ENCODE results near the gene PPP1R9B.

PPP1R9B gene

DNA sequence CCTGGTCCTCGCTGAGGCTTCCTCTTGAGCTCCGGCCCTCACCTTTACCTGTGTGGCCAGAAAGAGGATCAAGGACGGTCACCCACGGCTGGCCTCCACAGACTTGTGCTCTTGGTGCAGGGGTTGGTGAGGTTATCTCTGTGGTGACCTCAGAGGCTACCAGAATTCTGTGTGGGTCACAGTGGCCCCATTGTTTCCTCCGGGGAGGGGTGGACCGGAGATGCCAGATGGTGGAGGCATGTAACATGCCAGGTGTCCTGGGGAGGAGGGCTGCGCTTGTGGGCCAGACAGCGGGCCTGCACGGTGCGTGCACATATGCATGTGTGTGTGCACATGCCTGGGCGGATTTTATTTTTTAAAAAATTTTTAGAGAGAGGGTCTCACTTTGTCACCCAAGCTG lies 21.7 kb upstream of the PPP1R9B start:
- H3K4me3 ChIP-seq (replicated peaks; ENCODE audit: low read depth, low read length), result no peak overlapping the region
- DNase-seq (ENCODE audit: low read depth), result no peak
- TF ChIP-seq, protein P1, sequence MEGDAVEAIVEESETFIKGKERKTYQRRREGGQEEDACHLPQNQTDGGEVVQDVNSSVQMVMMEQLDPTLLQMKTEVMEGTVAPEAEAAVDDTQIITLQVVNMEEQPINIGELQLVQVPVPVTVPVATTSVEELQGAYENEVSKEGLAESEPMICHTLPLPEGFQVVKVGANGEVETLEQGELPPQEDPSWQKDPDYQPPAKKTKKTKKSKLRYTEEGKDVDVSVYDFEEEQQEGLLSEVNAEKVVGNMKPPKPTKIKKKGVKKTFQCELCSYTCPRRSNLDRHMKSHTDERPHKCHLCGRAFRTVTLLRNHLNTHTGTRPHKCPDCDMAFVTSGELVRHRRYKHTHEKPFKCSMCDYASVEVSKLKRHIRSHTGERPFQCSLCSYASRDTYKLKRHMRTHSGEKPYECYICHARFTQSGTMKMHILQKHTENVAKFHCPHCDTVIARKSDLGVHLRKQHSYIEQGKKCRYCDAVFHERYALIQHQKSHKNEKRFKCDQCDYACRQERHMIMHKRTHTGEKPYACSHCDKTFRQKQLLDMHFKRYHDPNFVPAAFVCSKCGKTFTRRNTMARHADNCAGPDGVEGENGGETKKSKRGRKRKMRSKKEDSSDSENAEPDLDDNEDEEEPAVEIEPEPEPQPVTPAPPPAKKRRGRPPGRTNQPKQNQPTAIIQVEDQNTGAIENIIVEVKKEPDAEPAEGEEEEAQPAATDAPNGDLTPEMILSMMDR (IDR thresholded peaks at IDR 0.05; ENCODE audit: low read length, missing control alignments), result no peak

DNA sequence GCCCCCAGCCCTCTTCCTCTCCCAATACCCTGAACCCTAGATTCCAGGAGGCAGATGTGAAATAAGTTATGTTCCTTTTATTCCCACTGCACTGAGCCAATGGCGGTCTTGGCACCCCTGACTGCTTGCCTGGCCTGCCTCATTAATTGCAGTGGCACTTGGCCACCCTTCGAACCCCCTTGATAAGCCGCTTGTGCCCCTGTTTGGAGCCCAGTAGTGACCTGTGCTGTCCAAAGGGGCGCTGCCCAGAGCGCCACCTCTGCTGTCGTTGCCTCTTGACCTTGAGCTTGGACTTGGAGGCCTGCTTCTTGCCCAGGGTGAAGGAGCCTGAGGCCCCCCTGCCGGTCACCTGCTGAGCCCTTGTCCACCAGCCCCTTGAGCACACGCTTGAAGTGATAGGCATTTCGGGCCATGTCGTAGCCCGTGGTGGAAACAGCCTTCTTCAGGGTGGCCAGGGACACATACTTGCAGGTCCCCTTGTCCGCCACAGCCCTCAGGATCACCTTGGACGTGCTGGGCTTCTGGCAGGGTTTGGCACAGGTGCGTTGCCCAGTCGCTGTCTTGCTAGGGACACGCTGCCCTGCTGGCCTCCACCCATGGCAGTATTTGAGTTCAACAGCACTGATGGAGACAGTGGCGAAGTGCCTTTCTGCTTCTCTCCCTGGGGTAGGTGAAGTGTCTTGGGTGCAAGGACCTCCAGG lies 21.0 kb upstream of the PPP1R9B start:
- TF ChIP-seq, protein P1 (IDR thresholded peaks at IDR 0.05; ENCODE audit: low read length, missing control alignments), result no peak

DNA sequence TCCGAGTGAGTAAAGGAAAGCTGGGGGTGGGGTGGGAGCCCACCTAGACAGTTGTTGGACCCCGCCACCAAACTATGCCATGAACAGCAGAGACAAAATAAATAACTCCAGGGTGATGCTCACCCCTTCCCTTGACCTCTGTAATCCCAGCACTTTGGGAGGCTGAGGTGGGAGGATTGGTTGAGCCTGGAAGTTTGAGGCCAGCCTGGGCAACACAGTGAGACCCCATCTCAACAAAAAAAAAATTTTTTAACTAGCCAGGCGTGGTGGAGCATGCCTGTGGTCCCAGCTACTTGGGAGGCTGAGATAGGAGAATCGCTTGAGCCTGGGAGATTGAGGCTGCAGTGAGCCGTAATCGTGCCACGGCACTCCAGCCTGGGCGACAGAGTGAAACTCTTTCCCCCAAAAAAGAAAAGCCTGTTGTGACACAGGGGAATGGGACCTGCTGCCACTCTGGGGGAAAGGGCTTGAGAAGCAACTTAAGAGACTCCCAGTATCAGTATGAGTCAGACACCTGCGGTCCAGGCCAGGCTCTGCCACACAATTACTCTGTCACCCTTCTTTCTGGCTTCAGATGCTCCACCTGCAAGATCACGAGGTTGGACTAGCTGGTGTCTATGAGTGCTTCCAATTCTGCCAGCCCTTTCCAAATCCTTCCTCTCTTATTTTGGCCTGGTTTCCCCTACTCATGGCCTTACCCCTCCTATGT lies 20.3 kb upstream of the PPP1R9B start:
- no peak overlapping the region for H3K4me3 ChIP-seq (replicated peaks; ENCODE audit: low read depth, low read length)
- TF ChIP-seq, protein P1 (IDR thresholded peaks at IDR 0.05; ENCODE audit: low read length, missing control alignments), result no peak
- DNase-seq (ENCODE audit: low read depth), result no peak

More for the DNA sequence above, 21.0 kb upstream of the PPP1R9B start:
- DNase-seq (ENCODE audit: low read depth), result no peak
- H3K4me3 ChIP-seq (replicated peaks; ENCODE audit: low read depth, low read length), result no peak overlapping the region

DNA sequence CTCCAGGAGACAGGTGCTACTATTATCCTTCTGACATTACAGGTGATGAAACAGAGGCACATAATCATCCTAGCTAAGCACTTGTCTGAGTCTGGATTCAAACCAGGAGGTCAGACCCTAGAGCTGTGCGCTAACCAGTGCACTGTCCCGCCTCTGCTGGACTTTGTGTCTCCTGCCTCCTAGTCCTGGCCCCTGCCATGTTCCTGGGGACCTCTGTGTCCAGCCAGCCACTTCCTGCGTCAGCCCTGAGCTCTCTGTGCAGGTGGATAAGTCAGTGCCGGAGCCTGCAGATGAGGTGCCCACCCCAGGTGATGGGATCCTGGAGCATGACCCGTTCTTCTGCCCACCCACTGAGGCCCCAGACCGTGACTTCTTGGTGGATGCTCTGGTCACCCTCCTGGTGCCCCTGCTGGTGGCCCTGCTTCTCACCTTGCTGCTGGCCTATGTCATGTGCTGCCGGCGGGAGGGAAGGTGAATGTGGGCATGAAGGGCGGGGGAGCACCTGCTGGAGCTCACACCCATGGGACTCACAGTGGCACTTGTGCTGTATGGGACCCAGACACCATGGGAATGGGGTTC lies 19.5 kb upstream of the PPP1R9B start:
- DNase-seq (ENCODE audit: low read depth), result no peak
- TF ChIP-seq, protein P1 (IDR thresholded peaks at IDR 0.05; ENCODE audit: low read length, missing control alignments), result no peak

DNA sequence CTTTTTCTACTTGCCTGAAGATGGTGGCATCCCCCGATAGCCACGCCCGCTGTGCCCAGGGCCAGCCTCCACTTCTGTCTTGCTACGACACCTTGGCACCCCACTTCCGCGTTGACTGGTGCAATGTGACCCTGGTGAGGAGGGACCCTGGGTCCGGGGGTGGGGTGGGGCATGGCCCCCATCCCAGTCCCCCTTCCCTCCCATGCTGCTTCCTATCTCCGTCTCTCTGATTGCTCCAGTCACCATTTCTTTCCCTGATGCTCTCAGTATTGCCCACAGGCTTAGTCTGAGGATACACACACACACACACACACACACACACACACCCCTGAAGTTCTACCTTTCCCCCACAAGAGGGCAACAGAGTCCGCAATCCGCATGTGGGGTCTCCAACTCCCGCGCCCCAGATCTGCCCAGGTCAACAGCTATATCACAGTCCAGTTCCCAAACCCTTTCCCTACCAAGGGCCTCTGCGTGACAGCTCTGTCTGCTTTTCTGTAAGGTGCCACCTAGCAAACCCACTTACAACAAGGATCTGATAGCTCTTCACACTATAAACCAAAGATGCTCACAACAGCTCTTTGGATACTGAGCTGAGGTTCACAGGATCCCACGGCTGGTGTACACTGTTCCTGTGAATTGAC lies 18.8 kb upstream of the PPP1R9B start:
- peak; percentile 76 for DNase-seq (ENCODE audit: low read depth)
- TF ChIP-seq, protein P1 (IDR thresholded peaks at IDR 0.05; ENCODE audit: low read length, missing control alignments), result peak; percentile 84
- H3K4me3 ChIP-seq (replicated peaks; ENCODE audit: low read depth, low read length), result no peak overlapping the region

More for the DNA sequence above, 19.5 kb upstream of the PPP1R9B start:
- no peak overlapping the region for H3K4me3 ChIP-seq (replicated peaks; ENCODE audit: low read depth, low read length)

DNA sequence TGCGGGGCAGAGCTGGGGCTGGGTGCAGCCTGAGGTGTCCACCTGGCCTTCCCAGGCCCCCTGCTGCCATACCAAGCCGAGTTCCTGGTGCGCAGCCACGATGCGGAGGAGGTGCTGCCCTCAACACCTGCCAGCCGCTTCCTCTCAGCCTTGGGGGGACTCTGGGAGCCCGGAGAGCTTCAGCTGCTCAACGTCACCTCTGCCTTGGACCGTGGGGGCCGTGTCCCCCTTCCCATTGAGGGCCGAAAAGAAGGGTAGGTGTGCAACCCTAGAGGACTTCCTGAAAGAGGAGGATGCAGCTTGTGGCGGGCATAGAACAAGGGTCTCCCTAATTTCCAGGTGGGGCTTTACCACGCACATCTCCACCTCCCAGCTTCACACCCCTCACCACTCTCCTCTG lies 17.8 kb upstream of the PPP1R9B start:
- no peak overlapping the region for H3K4me3 ChIP-seq (replicated peaks; ENCODE audit: low read depth, low read length)
- TF ChIP-seq, protein P1 (IDR thresholded peaks at IDR 0.05; ENCODE audit: low read length, missing control alignments), result no peak

More for the DNA sequence above, 17.8 kb upstream of the PPP1R9B start:
- no peak for DNase-seq (ENCODE audit: low read depth)
